ENCODE measurements around the gene CHD1. TPM values are rescaled to one million over a fixed set of nuclear protein-coding genes. Genes with fewer than 3 reads are reported as not detected.
A peak's percentile ranks its signal among the peaks of the same experiment; 100 is the strongest.

CHD1 gene
- total RNA-seq, 1 experiment from 2014 or later, result 41.8 TPM

DNA sequence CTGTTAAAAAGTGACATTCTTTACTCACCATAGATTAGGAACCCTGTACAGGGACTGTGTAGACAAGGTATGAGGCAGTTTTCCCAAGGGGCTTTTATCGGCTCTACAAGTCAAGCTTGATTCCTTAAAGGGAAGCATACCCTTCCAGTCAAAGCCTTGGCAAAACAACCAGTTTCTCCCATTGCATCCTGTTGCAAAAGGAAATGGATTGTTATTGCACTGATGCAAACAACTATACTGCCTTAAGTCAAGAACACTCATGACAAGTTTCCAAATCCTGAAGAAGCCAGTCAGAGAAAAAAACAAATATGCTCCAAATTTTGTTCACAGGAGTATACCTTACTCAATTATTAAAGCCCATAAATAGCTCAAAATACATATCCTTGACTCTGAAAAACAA lies 87.9 kb downstream of the CHD1 start (continued):
- TF ChIP-seq ZNF416 (CRISPR knock-in tag; IDR thresholded peaks at IDR 0.05) (no peak), ZNF671 (CRISPR knock-in tag; IDR thresholded peaks at IDR 0.05) (no peak), ZNF317 (CRISPR knock-in tag; IDR thresholded peaks at IDR 0.05; ENCODE audit: borderline replicate concordance, low read depth) (no peak), NR3C1 (CRISPR knock-in tag; conservative IDR thresholded peaks at IDR 0.05; ENCODE audit: low read depth) (no peak), SOX15 (CRISPR knock-in tag; IDR thresholded peaks at IDR 0.05) (no peak), ZNF423 (CRISPR knock-in tag; IDR thresholded peaks at IDR 0.05) (no peak), CBFB (CRISPR knock-in tag; IDR thresholded peaks at IDR 0.05; ENCODE audit: low read depth) (no peak), GTF2I (CRISPR knock-in tag; conservative IDR thresholded peaks at IDR 0.05) (no peak)
- TF ChIP-seq, protein P1, sequence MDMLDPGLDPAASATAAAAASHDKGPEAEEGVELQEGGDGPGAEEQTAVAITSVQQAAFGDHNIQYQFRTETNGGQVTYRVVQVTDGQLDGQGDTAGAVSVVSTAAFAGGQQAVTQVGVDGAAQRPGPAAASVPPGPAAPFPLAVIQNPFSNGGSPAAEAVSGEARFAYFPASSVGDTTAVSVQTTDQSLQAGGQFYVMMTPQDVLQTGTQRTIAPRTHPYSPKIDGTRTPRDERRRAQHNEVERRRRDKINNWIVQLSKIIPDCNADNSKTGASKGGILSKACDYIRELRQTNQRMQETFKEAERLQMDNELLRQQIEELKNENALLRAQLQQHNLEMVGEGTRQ (CRISPR knock-in tag; IDR thresholded peaks at IDR 0.05), result no peak

DNA sequence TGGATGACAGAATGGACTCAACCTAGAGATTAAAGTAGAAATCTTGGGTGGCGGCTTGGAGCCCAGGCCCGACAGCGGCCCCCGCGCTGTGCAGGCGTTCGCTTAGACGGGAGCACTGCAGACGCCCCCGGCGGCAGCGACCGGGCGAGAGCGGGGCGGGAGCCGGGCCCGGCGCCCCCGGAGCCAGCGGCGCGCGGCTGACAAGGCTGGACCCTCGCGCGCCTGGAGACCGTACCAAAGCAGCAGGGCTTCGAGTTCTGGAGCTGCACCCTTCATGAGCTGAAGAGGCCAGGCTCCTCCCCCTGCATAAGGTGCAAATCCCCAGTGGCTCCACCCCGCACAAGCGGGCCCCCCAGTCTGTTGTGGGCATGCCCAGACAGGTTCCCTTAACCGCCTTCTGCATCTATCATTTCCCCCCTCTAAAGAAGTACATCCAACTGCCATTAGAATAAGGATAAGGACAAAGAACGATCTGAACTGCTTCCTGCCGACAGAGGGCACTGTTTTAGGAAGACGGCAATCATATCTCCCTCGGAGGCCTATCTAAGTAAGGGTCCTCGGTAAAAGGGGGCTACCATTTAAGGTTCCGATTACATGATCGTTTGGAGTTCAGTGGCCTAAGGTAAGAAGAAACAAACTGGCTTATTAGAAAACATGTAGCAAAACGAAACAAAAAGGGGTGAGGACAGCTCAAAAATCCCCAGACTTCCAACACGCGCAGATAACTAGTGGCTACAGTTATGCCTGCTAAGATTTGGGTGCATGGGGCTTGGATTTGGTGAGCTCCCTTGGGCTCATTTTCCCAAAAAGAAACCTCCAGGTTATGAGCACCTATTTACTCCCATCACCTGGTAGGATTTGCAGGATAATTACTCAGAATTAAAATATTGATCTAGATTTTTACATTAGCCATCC lies 89.1 kb downstream of the CHD1 start:
- peaks cover 3% of the 10 kb centered on the region for H3K4me1 Mint-ChIP-seq
- TF ChIP-seq ZNF396 (CRISPR knock-in tag; IDR thresholded peaks at IDR 0.05; ENCODE audit: borderline replicate concordance), result no peak
- TF ChIP-seq, protein P2, sequence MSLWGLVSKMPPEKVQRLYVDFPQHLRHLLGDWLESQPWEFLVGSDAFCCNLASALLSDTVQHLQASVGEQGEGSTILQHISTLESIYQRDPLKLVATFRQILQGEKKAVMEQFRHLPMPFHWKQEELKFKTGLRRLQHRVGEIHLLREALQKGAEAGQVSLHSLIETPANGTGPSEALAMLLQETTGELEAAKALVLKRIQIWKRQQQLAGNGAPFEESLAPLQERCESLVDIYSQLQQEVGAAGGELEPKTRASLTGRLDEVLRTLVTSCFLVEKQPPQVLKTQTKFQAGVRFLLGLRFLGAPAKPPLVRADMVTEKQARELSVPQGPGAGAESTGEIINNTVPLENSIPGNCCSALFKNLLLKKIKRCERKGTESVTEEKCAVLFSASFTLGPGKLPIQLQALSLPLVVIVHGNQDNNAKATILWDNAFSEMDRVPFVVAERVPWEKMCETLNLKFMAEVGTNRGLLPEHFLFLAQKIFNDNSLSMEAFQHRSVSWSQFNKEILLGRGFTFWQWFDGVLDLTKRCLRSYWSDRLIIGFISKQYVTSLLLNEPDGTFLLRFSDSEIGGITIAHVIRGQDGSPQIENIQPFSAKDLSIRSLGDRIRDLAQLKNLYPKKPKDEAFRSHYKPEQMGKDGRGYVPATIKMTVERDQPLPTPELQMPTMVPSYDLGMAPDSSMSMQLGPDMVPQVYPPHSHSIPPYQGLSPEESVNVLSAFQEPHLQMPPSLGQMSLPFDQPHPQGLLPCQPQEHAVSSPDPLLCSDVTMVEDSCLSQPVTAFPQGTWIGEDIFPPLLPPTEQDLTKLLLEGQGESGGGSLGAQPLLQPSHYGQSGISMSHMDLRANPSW (CRISPR knock-in tag; conservative IDR thresholded peaks at IDR 0.05; ENCODE audit: low read depth), result no peak
- TF ChIP-seq, protein P3, sequence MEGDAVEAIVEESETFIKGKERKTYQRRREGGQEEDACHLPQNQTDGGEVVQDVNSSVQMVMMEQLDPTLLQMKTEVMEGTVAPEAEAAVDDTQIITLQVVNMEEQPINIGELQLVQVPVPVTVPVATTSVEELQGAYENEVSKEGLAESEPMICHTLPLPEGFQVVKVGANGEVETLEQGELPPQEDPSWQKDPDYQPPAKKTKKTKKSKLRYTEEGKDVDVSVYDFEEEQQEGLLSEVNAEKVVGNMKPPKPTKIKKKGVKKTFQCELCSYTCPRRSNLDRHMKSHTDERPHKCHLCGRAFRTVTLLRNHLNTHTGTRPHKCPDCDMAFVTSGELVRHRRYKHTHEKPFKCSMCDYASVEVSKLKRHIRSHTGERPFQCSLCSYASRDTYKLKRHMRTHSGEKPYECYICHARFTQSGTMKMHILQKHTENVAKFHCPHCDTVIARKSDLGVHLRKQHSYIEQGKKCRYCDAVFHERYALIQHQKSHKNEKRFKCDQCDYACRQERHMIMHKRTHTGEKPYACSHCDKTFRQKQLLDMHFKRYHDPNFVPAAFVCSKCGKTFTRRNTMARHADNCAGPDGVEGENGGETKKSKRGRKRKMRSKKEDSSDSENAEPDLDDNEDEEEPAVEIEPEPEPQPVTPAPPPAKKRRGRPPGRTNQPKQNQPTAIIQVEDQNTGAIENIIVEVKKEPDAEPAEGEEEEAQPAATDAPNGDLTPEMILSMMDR (IDR thresholded peaks at IDR 0.05), result 0 out of 2 replicates have a peak, but pooled peaks have one; percentile 25
- TF ChIP-seq, protein P4, sequence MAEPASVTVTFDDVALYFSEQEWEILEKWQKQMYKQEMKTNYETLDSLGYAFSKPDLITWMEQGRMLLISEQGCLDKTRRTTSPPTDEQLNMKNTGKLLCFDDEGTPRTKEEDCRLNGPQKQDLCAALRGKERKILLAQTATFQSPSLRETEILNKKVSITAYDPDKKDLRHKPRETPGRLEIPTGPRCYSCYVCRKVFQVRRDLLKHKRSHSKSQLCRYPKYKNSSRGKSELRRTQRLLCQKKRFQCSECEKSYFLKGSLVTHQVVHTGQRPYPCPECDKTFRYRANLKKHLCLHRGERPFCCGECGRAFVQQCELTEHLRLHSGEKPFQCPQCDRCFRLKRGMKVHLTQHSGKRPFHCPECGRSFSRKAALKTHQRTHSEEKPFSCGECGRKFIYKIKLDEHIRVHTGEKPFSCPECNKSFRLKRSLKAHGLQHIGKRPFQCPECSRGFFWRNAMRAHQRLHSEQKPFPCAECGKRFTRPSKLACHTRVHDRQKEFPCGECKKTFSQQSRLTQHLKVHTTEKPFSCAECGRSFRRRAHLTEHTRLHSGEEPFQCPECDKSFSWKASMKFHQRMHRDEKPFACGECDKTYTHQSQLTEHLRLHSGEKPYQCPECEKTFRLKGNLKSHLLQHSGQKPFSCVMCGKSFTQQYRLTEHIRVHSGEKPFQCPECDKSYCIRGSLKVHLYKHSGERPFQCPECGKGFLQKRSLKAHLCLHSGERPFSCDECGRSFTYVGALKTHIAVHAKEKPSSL (CRISPR knock-in tag; conservative IDR thresholded peaks at IDR 0.05), result no peak
- peaks cover 24% of the 10 kb centered on the region for H3K36me3 Mint-ChIP-seq
- peak; percentile 90 for ATAC-seq
- H3K4me3 Mint-ChIP-seq, result no peak overlapping the region
- ChIA-PET POLR2A (interaction anchor here (0.6 kb wide), 1 partner anchor 42 kb away, joined by 4 read pairs; no protein-coding TSS in a partner anchor), CTCF (interaction anchor here (0.7 to 1.4 kb wide), 3 partner anchors 8 to 236 kb away, joined by 3 to 4 read pairs (median 3); no protein-coding TSS in a partner anchor)
- H3K27me3 Mint-ChIP-seq (ENCODE audit: low read depth), result no peaks in the 10 kb centered on the region
- H3K27ac Mint-ChIP-seq, result peak overlapping the region; percentile 41; the same call in 1 of the 2 replicates
- H3K9me3 Mint-ChIP-seq, result peaks cover 23% of the 10 kb centered on the region
- peak; percentile 23 for DNase-seq (ENCODE audit: low spot score)

DNA sequence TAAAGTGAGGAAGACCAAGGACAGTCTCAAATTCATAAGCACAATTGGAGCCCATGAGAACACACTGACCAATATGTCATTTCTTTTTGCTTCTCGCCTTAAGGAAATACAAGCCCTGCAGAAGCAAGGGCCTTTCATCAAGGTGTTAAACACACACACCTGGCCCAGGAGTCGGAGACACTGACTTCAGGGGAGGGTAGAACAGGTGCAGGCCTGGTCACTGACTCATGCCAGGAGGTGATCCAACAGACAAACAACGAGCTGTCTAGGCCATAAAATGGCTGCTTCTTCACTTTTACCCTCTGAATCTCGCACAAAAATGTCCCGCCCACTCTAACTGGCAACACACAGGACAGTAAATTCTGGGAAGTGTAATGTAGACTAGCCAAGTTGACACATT lies 92.6 kb downstream of the CHD1 start:
- H3K4me3 Mint-ChIP-seq, result no peak overlapping the region
- CTCF ChIA-PET, result interaction anchor here (0.5 kb wide), 1 partner anchor 585 kb away, joined by 3 read pairs; no protein-coding TSS in a partner anchor
- peaks cover 3% of the 10 kb centered on the region for H3K9me3 Mint-ChIP-seq
- no peaks in the 10 kb centered on the region; the same call in 1 of the 2 replicates for H3K36me3 Mint-ChIP-seq
- peaks cover 7% of the 10 kb centered on the region for H3K4me1 Mint-ChIP-seq
- ATAC-seq (no peak), DNase-seq (ENCODE audit: low spot score) (no peak)
- H3K27ac Mint-ChIP-seq, result no peak overlapping the region
- POLR2A ChIA-PET, result no interaction called here
- no peaks in the 10 kb centered on the region for H3K27me3 Mint-ChIP-seq (ENCODE audit: low read depth)
- TF ChIP-seq, protein P5, sequence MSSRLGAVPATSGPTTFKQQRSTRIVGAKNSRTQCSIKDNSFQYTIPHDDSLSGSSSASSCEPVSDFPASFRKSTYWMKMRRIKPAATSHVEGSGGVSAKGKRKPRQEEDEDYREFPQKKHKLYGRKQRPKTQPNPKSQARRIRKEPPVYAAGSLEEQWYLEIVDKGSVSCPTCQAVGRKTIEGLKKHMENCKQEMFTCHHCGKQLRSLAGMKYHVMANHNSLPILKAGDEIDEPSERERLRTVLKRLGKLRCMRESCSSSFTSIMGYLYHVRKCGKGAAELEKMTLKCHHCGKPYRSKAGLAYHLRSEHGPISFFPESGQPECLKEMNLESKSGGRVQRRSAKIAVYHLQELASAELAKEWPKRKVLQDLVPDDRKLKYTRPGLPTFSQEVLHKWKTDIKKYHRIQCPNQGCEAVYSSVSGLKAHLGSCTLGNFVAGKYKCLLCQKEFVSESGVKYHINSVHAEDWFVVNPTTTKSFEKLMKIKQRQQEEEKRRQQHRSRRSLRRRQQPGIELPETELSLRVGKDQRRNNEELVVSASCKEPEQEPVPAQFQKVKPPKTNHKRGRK (CRISPR knock-in tag; IDR thresholded peaks at IDR 0.05; ENCODE audit: borderline replicate concordance), result no peak
- TF ChIP-seq, protein P6, sequence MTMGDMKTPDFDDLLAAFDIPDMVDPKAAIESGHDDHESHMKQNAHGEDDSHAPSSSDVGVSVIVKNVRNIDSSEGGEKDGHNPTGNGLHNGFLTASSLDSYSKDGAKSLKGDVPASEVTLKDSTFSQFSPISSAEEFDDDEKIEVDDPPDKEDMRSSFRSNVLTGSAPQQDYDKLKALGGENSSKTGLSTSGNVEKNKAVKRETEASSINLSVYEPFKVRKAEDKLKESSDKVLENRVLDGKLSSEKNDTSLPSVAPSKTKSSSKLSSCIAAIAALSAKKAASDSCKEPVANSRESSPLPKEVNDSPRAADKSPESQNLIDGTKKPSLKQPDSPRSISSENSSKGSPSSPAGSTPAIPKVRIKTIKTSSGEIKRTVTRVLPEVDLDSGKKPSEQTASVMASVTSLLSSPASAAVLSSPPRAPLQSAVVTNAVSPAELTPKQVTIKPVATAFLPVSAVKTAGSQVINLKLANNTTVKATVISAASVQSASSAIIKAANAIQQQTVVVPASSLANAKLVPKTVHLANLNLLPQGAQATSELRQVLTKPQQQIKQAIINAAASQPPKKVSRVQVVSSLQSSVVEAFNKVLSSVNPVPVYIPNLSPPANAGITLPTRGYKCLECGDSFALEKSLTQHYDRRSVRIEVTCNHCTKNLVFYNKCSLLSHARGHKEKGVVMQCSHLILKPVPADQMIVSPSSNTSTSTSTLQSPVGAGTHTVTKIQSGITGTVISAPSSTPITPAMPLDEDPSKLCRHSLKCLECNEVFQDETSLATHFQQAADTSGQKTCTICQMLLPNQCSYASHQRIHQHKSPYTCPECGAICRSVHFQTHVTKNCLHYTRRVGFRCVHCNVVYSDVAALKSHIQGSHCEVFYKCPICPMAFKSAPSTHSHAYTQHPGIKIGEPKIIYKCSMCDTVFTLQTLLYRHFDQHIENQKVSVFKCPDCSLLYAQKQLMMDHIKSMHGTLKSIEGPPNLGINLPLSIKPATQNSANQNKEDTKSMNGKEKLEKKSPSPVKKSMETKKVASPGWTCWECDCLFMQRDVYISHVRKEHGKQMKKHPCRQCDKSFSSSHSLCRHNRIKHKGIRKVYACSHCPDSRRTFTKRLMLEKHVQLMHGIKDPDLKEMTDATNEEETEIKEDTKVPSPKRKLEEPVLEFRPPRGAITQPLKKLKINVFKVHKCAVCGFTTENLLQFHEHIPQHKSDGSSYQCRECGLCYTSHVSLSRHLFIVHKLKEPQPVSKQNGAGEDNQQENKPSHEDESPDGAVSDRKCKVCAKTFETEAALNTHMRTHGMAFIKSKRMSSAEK (CRISPR knock-in tag; IDR thresholded peaks at IDR 0.05; ENCODE audit: borderline replicate concordance), result no peak
- TF ChIP-seq JAZF1 (CRISPR knock-in tag; IDR thresholded peaks at IDR 0.05), result no peak
- no peak for TF ChIP-seq ZBTB21 (CRISPR knock-in tag; IDR thresholded peaks at IDR 0.05; ENCODE audit: borderline replicate concordance)
- TF ChIP-seq ZNF317 (CRISPR knock-in tag; IDR thresholded peaks at IDR 0.05; ENCODE audit: borderline replicate concordance, low read depth), result no peak

Measured in WTC11 (cell line).